T-helper 22 cell (primary cell): ENCODE measurements around the gene IRF2.
"Not testable (repeated sequence)": the region's sequence is repeated elsewhere in the genome, so short reads cannot be mapped to it uniquely, and the experiment has no call there.

Source experiments
- DNase-seq: peaks from one replicate; pipeline ENCODE4 v3.0.0-alpha.2; 2020; ENCODE audit warnings: low read depth

Gene IRF2

DNA sequence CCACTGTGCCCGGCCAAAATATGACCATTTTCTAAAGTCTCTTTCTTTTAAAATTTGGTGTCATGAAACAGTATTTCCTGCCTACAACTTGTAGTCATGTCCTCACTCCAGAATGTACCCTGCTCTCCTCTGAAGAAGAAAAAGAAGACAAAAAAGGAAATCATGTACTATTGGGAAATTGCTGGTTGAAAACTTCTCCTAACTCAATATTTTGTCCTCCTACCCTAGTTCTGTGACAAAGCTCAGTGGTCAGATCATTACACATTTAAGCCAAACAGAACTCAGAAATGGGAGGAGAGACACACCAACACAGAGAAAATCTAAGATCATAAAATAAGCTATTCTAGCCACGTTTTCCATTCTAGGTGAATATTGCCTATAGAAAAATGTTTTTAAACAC is 127.7 kb downstream of the IRF2 start:
- DNase-seq, result no peak

DNA sequence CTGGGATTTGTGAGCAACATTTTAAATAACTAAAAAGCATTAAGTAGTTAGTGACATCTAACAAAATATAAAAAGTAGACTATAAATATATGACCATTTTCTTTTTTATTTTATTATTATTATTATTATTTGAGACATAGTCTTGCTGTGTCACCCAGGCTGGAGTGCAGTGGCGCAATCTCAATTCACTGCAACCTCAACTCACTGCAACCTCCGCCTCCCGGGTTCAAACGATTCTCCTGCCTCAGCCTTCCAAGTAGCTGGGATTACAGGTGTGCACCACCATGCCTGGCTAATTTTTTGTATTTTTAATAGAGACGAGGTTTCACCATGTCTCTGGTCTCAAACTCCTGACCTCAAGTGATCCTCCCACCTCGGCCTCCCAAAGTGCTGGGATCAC is 128.1 kb downstream of the IRF2 start:
- DNase-seq, result not testable (repeated sequence)

DNA sequence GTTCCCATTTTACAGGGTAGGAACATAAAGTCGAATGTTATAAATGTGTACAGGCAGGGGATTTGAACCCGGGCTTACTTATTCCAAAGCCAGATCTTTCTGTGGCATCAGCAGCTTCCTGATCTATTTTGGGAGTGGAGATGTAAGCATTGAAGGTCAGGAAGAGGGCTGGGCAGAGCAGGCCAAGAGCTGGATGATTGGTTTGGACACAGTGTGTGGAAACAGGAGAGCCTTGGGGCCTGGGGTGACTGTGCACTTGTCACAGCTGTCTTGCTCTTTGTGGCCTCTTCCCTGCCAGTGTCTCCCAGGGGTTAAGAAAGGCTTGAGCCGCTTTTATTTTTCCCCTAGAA is 128.8 kb downstream of the IRF2 start:
- no peak for DNase-seq

DNA sequence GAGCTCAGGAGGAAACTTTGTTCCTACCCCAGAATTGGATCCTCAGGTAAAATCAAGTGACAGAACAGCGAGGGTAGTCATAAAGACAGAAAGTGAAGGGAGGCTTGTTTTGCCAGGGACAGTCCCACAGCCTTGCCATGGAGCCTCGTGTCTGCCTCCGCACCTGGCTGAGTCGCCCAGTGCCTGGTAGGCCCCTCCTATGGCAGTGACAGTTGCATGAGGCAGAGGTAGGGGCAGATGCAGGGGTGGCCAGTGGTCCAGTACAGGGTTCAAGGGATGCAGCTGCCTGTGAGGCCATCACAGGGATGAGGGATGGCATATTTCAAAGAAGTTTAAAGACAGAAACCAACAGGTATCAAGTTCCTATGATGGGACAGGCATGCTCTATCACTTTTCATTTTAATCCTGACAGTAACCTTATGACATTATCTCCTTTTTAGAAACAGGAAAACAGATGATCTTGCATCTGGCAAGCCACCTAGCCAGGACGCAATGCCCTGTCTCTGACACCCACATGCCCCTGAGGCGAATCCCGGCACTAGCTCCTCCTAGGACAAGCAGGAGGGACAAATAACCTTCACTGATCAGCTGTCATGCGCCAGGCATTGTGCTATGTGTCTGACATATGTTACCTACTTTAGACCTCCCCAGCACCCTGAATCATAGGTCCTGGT is 129.3 kb downstream of the IRF2 start:
- no peak for DNase-seq

DNA sequence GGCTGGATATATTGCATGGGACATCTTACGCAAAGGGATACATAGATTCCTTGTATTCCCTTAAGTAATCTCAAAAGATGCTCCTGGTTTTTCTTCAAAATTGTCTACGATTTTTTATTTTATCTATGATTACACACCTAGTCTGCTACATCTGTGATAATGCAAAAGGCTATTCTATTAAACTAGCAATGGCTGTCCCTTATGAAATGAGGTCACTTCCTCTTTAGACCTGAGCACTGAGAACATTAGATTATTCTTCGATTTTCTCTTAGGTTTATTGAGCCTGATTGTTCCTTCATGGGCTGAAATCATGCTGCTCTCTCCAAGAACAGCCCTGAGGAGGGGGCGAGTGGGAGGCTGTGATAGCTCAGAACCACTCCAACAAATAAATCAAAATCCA is 129.9 kb downstream of the IRF2 start:
- no peak for DNase-seq

DNA sequence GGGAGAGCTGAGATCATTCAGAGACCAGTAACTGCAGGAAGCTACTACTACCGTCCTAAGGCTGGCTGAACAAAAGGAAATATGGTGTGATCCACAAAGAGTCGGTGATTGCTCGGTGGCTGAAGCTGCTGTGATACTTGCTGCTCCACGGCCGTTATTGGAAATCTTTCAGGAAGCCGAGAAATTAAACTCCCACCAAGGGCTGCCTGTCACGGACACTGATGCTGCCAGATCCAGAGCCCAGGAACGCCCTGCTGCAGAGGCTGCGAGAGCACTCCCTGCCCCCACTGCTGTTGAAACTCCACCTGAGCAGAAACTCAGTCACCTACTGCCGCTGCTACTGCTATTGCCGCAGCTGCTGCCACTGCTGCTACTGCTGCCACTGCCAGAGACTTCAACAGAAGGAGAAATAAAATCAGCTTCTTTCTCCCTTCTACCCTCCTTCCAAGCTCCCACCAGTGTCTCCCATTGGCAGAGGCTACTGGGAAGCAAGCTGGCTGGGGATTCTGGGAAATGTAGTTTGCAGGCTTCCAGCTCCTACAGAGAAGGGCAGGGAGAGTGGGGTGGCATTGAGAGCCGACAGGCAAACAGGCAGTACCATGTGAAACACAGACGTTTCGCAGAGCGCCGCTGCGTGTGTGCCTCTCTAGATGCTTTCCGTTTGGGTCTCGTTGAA is 130.7 kb downstream of the IRF2 start:
- no peak for DNase-seq

DNA sequence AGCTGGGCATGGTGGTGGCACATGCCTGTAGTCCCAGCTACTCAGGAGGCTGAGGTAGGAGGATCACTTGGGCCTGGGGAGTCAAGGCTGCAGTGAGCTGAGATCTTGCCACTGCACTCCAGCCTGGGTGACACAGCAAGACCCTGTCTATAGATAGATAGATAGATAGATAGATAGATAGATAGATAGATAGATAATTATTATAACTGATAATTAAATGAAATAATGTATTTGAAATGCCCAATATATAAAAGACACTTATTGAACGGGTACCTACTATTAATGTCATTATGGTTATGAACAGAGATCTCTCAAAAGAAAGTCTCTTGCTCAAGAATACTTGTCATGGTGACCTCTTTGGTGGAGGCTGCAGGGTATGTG is 131.5 kb downstream of the IRF2 start:
- DNase-seq, result not testable (repeated sequence)

DNA sequence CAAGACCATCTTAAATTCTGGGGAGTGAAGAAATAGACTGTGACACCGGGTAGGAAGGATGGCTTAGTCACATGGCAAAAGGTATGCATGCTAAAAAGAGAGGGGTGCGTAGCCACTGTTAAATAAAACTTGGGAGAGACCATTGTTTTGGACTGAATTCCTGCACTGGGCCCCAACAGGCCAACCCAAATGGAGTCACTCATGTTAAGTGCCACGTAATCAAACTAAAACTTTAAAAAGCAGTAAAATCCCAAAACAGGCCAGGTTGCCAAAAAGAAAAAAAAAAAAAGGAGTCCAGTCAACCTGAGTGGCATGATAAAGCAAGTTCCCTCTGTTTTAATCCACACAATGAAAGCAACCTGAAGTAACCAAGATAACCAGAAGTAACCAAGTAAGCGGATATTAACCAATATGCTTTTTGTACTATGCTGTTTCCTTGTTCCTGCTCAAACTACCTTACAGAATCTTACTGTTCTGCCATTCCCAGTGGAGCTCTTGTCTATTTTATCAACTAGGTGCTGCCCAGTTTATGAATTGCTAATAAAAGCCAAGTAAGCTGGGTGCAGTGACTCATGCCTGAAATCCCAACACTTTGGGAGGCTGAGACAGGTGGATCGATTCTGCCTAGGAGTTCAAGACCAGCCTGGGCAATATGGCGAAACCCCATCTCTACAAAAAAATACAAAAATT is 132.0 kb downstream of the IRF2 start:
- DNase-seq, result no peak

DNA sequence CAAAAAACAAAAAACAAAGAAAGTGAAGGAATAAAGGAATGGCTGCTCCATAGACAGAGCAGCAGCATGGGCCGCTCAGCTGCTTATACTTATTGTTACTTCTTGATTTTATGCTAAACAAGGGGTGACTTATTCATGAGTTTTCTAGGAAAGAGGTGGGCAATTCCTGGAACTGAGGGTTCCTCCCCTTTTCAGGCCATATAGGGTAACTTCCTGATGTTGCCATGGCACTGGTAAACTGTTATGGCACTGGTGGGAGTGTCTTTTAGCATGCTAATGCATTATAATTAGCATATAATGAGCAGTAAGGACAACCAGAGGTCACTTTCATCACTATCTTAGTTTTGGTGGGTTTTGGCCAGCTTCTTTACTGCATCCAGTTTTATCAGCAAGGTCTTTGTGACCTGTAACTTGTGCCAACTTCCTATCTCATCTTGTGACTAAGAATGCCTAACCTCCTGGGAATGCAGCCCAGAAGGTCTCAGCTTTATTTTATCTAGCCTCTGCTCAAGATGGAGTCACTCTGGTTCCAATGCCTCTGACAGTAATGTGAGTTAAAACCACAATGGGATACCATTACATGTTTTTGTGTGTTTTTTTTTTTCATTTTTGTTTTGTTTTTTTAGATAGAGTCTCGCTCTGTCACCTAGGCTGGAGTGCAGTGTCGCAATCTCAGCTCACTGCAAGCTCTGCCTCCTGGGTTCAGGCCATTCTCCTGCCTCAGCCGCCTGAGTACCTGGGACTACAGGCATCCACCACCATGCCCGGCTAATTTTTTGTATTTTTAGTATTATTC is 134.8 kb downstream of the IRF2 start:
- DNase-seq, result not testable (repeated sequence)

DNA sequence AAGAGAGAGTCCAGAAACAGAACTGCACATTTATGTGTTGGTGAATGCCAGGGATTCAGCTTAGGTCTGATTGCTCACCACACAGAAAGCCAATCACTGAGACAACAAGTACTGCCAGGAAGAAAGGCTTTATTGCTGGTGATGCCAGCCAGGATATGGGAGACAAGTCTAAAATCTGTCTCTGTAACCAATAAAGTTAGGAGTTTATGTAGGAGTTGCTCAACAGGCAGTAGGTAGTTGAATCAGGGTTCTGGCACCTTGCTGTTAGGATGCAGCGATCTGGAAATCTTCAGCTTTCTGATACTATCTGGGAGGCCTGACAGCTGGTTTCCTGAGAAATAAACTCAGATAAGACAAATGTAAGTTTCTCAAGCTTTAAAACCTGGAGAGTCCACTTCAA is 136.4 kb downstream of the IRF2 start:
- DNase-seq, result no peak
